Amniotic stem cell (primary cell): ENCODE measurements around the gene LRRN2.
"Not testable (repeated sequence)": the region's sequence is repeated elsewhere in the genome, so short reads cannot be mapped to it uniquely, and the experiment has no call there.

ENCODE experiments used
- DNase-seq: peaks from one replicate; lab custom pipeline; 2025; lab: John Stamatoyannopoulos, UW

The LRRN2 gene

DNA sequence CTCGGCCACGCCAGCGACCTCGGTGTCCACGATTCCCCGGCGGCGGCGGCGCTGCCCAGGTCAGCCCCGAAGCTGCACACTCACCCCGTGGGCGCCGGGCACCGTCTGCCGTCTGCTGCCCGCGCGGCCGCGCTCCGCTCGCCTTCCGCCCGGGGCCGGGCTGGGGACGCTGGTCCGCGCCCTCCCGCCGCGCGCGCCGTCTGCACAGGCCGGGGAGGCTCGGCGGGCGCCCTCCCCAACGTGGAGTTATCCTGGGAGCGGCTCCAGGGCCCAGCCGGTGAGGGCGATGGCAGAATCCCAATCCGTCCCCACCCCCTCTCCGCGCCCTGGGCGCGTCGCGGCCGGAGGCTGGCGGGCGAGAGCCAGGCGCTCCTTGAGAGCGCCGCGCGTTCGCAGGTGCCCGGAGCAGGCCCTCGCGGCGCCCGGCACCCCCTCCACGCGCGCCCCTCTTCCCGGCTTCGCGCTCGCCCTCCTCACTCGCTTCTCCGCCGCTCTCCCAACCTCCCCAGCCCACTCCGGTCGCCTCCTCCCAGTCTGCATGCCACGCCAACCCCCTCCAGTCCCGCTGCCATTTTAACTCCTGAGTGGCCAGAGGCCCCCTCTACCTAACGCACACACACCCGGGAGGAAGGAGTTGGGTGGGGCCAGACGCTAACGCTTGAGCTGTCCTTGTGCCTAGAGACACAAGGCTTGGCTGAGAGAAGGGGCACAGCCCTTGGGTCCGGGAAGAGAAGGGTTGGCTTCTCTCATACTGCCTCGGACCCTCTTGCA, at the start of gene LRRN2:
Gene LRRN2 (minus strand): TSS at position 503 of the 771 bp plus-strand sequence. CDS start 65,746 bp downstream, outside the sequence.
- no peak for DNase-seq

DNA sequence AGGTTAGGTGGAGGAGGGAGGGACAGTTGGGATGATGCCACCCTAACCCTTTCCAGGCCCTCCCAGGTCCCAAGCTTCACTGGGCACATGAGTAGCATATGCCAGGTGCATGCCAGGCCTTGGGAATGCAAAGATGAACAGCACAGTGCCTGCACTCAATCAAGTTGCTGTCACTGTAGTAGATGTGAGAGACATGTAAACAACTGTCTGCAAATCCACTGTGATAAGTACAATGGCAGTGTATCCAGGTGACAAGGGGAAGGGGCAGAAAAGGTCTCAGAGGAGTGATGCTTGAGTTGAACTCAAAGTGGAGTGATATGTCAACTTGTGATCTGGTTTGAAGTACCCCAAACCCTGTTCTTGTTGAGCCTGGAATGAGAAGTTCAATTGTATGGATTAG, 49.5 kb upstream of the LRRN2 start:
- no peak for DNase-seq

DNA sequence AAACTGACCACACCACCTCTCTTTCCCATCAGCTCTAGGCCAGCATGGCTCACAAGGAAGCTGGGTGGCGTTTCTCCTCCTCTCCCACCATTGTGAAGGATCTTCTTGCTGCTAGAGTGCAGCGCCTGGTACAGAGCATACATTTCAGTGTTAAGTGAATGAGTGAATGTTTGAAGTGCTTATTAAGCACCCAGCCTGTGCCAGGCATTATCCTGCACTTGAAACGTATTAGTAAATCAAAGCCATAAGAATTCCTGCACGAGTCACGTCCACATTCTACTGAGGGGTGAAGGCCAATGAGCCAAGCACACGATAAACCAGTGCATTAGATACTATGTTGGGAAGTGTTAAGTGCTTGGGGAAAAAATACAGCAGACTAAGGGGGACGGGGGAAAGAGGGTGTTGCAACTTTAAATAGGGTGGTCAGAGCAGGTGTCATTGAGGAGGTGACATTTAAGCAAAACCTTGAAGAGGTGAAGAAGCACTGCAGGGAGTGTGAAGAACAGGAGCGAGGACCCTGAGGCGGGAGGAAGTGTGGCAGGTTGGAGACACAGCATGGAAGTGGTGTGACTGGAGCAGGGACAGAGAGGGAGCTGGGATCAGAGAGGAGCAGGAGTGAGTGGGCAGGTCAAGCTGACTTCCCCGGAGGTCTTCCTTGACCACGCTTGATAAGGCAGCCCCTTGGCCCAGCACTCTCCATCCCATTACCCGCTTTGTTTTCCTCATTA, 48.5 kb upstream of the LRRN2 start:
- DNase-seq: no peak

DNA sequence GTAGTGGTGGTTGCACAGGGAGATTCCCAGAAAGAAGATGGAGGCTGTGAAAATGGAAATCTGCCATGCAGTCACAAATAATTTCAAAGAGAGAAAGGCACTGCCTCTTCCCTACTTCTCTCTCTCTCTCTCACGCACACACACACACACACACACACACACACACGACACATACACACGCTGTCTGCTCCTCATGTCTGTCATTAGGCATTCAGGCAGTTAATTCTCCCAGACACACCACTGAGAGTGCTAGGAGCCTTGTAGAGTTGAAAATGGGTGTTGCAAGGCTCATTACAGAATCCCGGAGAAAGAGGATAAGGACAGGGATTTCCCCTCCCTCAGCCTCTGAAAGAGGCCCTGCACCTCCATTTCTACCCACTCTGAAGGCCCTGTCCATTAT, 47.8 kb upstream of the LRRN2 start:
- no peak for DNase-seq

DNA sequence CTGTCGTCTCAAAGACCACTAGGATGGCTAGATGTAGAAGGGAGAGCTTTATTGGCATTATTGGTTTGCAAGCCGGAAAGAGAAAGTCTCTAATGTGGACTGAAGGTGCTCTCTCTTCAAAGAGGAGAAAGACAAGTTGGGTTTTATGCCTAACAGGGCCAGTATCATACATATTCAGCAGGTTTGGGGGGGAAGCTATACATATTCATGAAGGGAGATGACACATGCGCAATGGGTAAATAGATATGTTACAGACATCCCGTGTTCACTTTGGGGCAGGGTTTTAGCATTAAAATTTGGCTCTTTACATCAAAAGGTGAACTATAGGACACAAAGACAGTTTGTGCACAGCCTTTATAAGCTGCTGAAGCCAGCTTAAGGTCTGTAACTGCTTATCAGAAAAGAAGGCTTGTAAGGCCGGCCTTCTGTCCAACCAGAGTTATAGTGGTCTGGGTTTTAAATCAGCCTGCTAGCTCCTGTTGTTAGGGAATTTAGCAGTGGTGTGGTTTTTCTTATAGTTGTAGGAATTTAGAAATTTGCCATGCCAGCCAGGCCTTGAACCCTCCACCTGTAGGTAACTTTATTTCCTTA, 46.5 kb upstream of the LRRN2 start:
- no peak for DNase-seq

DNA sequence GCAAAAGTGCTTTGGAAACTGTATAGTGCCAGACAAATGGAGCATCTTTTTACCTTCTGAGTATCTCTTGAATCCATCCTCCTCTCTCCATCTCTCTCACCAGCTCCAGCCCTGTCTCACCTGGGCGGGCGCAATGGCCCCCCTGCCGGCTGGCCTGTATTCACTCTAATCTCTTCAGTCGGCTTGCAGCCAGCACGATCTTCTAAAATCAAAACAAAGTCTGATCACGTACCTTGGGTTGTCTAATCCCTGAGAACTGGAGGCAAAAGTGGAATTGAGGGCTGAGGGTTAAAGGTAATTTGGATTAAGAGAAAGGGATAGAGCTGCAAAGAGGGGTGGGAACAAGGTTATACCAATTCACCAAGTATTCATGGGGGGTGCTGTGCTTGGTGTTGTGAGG, 46.0 kb upstream of the LRRN2 start:
- DNase-seq: no peak

DNA sequence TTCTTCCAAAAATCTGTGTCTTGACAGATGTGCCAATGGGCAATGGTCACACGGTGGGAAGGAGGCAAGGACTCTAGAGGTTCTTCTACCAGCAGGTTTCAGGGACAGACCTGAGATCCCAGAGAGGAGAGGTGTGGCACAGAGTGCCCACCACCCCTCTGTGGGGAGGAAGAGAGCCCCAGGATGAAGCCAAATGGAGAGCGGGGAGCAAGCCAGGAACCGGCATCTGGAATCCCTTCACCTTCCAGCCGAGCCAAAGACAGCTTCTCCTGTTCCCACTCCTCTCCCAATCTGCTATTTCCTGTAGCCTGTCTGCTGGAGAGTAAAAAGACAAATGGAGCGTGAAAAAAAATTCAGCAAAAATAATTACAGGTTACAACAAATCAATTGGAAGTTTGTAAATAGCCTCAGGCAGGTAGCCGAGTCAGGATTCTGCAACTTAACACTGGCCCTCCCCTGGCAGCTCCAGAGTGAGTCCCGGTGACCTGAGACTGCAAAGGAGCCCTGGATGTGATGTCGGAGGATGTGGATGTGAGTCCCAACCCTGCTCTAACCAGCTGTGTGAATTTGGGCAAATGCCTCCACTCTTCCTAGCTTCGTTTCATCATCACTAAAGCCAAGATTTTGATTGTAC, 45.4 kb upstream of the LRRN2 start:
- DNase-seq: no peak

DNA sequence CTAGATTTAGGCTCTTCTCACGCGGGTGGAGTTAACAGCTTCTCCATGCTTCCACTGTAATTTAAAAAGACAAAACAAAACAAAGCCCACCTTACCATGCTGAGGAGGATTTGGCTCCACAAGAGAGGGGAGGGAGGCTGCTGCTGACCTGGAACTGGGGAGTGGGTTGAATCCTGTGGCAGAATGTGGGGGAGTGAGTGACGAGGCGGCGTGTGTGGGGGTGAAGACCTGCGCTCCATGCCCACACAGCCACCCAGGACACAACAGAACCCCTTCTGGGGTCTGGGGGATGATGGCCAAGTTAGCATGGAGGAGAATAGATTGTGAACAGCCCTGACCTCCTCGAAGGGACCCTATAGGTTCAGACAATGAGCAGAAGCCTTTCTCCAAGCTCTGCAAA, 44.0 kb upstream of the LRRN2 start:
- DNase-seq: no peak

DNA sequence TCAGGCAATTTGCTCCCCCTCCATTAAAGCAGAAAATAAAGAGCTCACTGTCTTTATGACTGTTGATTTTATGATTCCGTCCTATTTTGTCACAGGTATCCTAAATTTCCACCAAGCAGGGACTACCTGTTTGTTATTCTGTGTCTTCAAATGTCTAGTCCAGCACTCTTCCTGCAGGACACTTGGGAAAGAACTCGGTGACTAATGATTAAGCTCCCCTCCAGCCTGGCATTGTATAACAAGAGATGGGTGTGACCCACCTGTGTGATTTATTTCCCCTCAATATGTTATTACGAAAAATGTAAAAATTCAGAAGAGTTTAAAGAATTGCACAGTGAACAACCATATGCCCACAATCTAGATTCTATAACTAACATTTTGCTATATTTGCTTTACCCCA, 42.9 kb upstream of the LRRN2 start:
- DNase-seq: no peak

DNA sequence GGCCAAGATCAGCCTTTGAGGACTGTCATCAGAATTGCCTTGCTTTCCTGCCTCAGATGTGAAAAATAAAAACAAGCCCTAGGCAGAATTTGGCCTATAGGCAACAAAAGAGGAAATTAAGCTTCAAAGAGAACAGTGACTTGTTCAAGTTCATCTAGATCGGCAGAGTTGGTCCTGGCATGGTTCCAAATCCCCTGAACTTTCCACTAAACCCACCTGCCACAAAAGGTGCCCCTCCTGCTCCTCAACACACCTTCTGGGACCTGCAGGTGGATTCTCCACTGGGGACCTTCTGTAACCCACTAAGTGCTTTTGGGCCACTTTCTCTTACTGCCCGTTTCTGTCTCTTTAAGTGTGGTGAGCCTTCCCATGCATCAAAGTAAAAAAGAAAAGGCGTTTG, 42.5 kb upstream of the LRRN2 start:
- no peak for DNase-seq

DNA sequence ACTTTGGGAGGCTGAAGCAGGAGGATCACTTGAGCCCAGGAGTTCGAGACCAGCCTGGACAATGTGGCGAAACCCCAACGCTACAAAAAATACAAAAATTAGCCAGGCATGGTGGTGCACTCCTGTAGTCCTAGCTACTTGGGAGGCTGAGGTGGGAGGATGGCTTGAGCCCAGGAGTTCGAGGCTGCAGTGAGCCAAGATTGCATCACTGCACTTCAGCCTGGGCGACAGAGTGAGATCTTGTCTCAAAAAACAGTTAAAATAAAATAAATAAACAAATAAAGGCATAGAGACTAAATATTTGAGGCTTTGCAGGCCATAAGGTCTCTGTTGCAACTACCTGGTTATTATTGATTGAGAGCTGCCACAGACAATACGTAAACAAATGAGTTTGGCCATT, 41.9 kb upstream of the LRRN2 start:
- not testable (repeated sequence) for DNase-seq

DNA sequence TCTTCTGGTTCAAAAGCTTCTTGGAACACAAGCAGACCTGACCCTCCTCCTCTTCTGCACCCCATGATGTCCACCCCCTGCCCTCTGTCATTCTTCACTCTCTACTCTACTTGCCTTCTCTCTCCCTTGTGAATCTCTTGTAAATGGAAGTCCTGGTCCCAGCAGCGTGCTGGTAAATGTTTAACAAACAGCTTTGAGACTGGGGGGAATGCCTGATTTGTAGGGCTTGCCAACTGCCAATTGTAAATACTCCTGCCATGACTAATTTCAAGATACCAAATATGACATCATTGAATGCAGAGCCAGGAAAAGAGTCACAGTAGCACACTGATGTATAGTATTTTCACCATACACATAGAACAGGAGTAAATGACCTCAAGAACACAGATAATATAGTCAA, 40.9 kb upstream of the LRRN2 start:
- no peak for DNase-seq

DNA sequence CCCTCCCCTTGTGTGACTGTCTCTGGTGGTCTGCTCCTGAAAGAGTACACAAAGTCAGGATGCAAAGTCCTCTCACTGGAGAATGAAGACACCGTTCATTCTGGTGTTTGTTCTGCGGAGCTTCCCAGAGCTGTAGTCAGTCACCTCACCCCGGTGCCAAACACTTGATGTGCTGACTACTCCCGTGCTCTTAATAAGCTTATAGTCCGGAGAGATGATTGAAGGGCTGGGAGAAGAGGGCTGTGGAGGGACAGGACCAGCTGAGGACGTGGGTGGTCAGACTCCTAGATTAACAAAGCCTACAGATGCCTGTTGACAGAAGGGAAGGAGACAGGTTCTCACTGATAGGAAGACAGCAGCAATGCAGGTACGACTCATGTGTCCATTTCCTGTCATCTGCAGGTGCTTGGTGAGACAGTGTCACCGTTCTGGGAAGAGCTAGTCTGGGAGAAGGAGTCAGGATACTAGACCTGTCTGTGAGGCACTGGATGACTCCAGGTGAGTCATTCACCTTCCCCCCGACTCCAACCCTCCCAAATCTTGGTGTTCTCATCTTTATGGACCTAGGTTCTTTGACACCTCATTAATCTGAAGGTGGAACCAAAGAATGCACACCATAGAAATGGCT, 40.4 kb upstream of the LRRN2 start:
- DNase-seq: no peak

DNA sequence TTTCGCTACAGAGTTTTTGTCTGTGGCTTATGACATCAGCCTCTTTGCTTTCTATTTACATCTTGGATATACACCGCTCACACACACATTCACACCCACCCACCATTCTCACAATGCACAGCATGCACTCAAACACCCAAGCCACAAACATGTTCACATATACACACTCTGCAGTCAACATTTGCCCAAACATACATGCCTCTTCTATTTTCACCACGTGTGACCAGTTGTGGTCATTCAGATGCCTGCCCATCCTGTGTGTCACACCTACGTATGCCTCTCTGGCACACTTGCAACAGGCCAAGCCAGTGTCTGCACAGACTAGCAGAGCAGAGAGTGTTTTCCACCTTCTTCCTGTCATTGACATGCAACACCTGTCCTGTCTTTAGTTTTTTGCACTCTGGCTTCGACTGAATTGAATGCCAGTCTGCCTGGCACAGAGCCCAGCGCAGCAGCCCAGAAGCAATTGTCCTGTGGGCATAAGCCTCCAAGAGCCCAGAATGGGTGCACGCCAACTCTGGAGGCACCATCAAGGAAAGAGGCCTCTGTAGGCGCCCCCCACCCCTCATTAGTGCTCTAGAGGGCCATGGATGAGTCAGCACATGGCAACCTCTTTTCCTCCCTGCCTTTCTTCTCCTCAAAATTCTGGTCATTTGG, 37.7 kb upstream of the LRRN2 start:
- no peak for DNase-seq

DNA sequence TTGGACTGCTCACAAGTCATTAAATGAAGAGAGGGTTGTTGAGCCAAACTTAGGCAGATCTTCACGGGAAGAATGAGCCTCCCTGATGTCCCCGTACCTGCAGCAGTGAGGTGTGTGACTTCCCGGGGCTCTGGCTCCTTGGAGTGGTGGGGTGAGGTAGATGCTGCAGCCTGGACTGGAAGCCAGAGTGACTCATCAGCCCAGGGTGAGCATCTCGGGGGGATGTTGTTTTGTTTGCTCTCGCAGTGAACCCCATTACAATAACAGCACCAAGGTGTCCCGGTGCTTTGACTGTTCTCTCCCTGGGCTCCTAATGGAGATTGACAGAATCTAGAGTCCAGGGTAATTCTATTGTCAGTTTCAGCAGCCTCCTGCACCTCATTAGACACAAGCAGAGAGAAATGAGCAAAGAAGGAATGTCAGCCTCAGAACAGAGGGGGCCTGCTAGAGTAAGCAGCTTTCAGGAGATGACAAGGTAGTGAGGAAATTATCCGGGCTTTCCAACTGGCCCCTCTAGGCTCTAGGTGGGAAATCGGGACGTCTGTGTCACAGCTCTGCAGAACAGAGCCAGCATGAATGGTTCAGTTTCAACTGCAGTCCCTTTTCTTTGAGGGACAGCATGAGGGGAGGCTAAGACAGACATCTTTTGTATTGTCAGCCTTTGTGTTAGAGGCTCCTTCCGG, 36.0 kb upstream of the LRRN2 start:
- DNase-seq: no peak

DNA sequence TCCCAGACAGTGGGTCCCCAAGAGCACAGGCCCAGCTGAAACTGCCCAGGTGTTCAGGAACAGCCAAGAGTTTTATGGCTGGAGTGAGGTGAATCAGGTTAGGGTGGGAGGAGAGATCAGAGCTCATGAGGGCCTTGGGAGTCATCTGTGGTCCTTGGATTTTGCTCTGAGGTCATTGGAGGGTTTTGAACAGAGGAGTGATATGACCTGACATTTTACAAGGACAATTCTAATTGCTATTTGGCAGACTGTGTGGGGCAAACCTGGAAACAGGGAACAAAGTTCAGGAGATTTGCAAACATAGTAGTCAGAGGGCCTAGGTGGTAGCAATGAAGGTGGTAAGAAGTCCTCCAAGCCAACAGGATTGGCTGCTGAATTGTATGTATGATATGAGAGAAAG, 31.1 kb upstream of the LRRN2 start:
- DNase-seq: no peak

DNA sequence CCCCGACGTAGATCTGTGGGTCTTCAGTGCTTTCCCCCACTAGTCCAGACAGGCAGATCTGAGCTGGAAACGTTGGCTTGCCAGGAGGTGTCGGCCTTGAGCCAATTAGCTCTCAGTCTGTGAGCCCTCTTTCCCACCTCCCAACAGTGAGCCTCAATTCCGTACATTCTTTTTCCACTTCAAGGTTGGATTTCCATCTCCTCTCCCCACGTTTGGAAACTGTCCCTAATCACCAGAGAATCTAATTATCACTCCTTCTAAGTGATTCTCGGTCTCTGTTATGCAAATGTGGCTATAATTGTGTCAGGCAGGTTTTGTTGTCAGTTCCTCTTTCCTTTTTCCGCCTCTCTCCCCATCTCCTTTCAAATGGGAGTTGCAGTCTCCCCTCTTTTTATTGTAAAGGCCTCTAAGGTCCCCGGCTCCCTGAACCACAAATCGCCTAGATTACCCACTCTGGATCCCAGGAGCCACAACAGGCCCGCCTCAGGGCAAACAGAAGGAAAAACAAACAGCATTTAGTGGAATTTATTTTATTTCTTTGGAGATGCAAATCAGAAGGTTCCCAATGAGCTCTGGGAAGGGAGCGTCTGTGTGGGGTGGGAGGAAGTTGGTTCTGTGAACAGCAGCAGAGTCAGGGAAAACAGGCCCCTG, 29.4 kb upstream of the LRRN2 start:
- DNase-seq: no peak

DNA sequence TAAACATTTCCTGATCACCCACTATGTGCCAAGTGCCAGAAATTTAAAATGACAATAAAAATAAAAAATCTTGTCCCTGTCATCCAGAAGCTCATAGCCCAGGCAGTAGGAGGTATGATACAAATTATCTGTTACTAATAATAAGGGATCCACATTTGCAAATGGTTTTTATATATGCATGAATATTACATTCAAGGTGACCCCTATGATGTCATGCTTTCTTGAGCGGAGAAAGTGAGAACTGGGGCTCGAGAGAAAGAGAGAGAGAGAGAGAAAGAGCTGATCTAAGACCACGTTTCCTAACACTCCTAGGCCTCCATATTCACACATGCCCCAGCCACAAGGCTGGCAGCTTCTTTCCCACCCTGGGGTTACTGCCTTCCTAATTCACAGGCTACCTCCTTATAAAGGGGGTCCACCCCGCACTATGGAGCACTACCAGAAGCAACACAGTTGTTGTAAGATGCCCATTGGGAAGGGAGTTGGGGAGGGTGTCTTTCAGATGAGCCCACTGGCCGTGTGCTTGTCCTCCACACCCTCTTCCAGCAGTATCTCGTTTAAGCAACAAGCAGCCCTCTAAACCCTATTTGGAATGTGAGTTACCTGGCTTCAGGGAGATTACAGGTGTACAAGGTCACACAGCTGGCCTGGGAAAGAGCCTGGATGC, 28.8 kb upstream of the LRRN2 start:
- no peak for DNase-seq

DNA sequence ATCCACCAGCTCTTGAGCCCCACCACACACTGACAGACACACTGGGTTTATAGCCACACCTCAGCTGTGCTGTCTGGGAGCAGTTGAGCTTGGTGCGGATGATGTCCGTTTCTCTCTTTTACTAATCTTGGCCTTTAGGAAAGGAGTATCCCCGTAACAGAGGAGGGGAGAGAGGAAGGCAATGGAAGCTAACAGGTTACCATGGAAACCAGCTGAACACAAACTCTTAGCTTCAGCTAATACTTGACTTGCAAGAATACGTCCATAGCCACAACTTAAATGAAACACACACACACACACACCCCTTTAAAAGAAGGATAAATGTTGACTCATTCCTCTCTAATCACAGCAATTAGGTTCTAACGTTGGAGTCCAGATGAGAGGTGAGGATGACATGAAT, 28.0 kb upstream of the LRRN2 start:
- no peak for DNase-seq
